GM21529 (cell line): ENCODE results near the gene TGFBR3L.
A peak's percentile ranks its signal among the peaks of the same experiment; 100 is the strongest.
"Not testable (repeated sequence)": the region's sequence is repeated elsewhere in the genome, so short reads cannot be mapped to it uniquely, and the experiment has no call there.

ENCODE experiments used
- ATAC-seq: cut with Tn5 transposase; IDR thresholded peaks from one replicate; pipeline ENCODE4 v1.9.1; 2021; ENCODE audit not compliant: unreplicated experiment

The TGFBR3L gene

GRCh38 chr19:7916103-7916954 lies 1.7 kb downstream of the TGFBR3L start:
- ATAC-seq = no peak

GRCh38 chr19:7916955-7917266 lies 2.3 kb downstream of the TGFBR3L start:
- ATAC-seq = no peak

- ATAC-seq = no peak
Observed at GRCh38 chr19:7917267-7918061, 2.8 kb downstream of the TGFBR3L start.

GRCh38 chr19:7918062-7918614 lies 3.5 kb downstream of the TGFBR3L start:
- not testable (repeated sequence) for ATAC-seq

GRCh38 chr19:7918615-7919421 lies 4.2 kb downstream of the TGFBR3L start:
- ATAC-seq = no peak

GRCh38 chr19:7919610-7920518 lies 5.2 kb downstream of the TGFBR3L start, which contains the start of gene SNAPC2:
SNAPC2 (plus strand) TSS chr19:7920338; CDS start chr19:7920367, 29 bp downstream.
- ATAC-seq = peak; percentile 44

GRCh38 chr19:7920519-7921301 lies 6.1 kb downstream of the TGFBR3L start:
- peak; percentile 38 for ATAC-seq

- ATAC-seq = no peak
Observed at GRCh38 chr19:7921302-7921966, 6.8 kb downstream of the TGFBR3L start.

GRCh38 chr19:7921967-7922835 lies 7.6 kb downstream of the TGFBR3L start:
- no peak for ATAC-seq

- ATAC-seq = no peak
Observed at GRCh38 chr19:7922836-7923195, 8.2 kb downstream of the TGFBR3L start.

GRCh38 chr19:7923295-7924191 lies 8.9 kb downstream of the TGFBR3L start:
- ATAC-seq = no peak

GRCh38 chr19:7924241-7924640 lies 9.6 kb downstream of the TGFBR3L start:
- ATAC-seq = no peak

GRCh38 chr19:7924651-7925170 lies 10.1 kb downstream of the TGFBR3L start:
- no peak for ATAC-seq

- no peak for ATAC-seq
Observed at GRCh38 chr19:7925171-7925851, 10.7 kb downstream of the TGFBR3L start.

- no peak for ATAC-seq
Observed at GRCh38 chr19:7926021-7926726, 11.5 kb downstream of the TGFBR3L start, which contains the start of gene CTXN1. CTXN1 (minus strand) TSS chr19:7926135; CDS start chr19:7925538, 597 bp downstream.
